Measurements from ENCODE around the gene KCNJ18.
"Not testable (repeated sequence)": the region's sequence is repeated elsewhere in the genome, so short reads cannot be mapped to it uniquely, and the experiment has no call there.

GRCh38 chr17:21668746-21669508 lies 23.4 kb upstream of the KCNJ18 start:
- not testable (repeated sequence) for TF ChIP-seq CTCF, POLR2A (IDR thresholded peaks at IDR 0.05)

All from right lobe of liver (tissue), 4 donors.